ENCODE results near the gene MRPL52. TPM values are rescaled to one million over a fixed set of nuclear protein-coding genes. Genes with fewer than 3 reads are reported as not detected.
A peak's percentile ranks its signal among the peaks of the same experiment; 100 is the strongest.
"Not testable (repeated sequence)": the region's sequence is repeated elsewhere in the genome, so short reads cannot be mapped to it uniquely, and the experiment has no call there.

The MRPL52 gene
- total RNA-seq, 1 donor: 82.5 TPM

DNA sequence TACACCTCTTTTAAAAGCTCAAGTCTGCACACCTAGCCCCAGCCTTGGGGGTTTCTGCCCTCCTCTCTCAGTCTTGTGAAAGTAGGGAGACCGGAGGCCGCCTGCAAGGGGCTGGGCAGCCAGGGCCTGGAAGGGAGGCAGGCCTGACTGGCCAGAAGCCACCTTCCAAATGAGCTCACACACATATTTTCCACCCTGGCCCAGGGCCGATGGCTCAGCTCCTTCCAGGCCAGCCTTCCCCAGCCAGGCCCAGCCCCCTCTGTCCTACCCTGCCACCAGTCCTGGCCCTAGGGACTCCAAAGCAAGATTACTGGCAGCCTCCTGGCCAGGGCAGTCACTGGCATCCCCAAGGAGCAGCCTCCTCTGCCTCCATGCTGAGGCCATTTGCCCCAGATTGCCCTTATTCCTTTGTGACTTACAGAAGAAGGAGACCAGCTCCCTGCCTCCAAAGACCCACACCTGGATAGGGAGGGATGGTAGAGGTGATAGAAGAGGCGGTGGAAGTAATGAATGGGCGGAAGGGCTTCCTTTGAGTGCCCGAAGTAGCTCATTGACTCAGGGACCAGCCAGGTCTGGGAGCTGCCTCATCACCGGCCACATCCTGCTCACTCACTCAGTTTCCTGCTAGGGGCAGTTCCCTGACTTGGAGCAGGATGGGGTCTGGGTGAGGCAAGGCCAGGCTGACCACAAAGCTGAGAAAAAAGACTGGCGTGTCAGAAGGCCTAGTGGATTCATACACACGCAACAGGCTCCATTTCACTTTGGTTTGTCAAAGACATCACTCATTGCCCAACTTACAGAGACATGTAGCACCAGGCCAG is 21.5 kb downstream of the MRPL52 start:
- peak; percentile 90 for DNase-seq (ENCODE audit: low read depth)
- TF ChIP-seq, protein P1, sequence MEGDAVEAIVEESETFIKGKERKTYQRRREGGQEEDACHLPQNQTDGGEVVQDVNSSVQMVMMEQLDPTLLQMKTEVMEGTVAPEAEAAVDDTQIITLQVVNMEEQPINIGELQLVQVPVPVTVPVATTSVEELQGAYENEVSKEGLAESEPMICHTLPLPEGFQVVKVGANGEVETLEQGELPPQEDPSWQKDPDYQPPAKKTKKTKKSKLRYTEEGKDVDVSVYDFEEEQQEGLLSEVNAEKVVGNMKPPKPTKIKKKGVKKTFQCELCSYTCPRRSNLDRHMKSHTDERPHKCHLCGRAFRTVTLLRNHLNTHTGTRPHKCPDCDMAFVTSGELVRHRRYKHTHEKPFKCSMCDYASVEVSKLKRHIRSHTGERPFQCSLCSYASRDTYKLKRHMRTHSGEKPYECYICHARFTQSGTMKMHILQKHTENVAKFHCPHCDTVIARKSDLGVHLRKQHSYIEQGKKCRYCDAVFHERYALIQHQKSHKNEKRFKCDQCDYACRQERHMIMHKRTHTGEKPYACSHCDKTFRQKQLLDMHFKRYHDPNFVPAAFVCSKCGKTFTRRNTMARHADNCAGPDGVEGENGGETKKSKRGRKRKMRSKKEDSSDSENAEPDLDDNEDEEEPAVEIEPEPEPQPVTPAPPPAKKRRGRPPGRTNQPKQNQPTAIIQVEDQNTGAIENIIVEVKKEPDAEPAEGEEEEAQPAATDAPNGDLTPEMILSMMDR (IDR thresholded peaks at IDR 0.05; ENCODE audit: insufficient read depth, low read depth, low read length): no peak
- no peak overlapping the region for H3K4me3 ChIP-seq (ENCODE audit: low read depth, low read length)

DNA sequence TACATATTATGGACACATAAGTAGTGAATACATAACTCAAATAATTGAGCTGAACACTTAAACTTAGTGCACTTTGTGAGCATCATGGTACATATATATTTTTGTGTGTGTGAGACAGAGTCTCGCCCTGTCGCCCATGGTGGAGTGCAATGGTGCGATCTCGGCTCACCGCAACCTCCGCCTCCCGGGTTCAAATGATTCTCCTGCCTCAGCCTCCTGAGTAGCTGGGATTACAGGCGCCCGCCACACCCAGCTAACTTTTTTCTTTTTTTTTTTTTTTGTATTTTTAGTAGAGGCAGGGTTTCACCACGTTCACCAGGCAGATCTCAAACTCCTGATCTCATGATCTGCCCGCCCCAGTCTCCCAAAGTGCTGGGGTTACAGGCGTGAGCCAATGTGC is 22.5 kb downstream of the MRPL52 start:
- DNase-seq (ENCODE audit: low read depth); H3K4me3 ChIP-seq (ENCODE audit: low read depth, low read length): not testable (repeated sequence)

DNA sequence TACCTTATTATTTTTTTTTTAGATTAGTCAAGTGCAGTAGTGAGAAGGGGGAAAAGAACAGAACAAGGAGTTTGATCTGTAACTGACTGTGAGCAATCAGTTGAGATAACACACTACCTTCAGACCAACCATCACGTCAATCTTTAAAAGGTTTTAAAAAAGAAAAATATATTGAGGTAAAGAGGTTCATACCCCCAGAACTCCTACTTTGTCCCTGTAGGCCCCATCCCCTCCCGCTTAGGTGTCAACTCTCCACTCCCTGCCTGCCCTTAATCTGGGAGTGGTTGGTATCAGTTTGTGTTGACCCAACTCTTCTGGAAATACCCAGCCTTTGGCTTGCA is 22.9 kb downstream of the MRPL52 start:
- TF ChIP-seq, protein P1 (IDR thresholded peaks at IDR 0.05; ENCODE audit: insufficient read depth, low read depth, low read length): no peak
- H3K4me3 ChIP-seq (ENCODE audit: low read depth, low read length): no peak overlapping the region
- DNase-seq (ENCODE audit: low read depth): no peak

DNA sequence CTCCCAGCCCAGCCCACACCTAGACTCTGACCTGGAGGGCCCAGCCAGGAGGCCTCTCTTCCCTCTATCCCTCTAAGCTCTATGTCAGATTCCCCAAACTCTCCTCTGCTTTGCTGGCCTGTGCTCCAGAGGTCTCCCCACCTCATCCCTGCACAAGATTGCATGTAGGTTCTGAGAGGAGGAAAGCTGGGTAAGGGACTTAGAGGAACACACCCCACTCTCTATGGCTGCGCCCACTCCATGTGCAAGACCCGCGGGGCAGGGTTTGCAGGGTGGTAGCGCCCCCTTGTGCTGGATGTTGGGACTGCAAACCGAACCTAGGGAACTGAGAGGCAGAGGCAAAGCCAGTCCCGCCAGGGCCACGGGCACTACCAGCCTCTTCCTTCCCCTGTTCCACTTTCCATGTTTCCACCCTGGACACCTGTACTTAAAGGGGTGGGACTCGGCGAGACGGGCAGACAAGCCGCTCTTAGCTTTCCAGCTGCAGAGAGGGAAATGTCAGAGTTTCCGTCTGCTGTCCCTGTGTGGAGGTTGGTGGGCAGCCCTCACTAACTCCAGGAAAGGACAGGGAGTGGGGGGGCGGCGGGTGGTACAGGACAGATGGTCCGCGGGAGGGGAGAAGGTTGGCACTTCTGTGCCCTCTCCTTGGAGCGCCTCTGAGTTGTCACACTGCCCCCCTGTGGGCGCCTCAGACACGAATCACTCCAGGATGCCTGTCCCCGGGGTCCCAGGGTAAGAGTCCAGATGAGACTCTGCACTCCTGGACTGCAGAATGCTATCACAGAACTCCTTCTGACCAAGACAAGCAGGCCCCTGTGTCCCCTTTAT is 23.5 kb downstream of the MRPL52 start:
- TF ChIP-seq, protein P1 (IDR thresholded peaks at IDR 0.05; ENCODE audit: insufficient read depth, low read depth, low read length): peak; percentile 90
- DNase-seq (ENCODE audit: low read depth): peak; percentile 87
- H3K4me3 ChIP-seq (ENCODE audit: low read depth, low read length): peak overlapping the region; percentile 64

DNA sequence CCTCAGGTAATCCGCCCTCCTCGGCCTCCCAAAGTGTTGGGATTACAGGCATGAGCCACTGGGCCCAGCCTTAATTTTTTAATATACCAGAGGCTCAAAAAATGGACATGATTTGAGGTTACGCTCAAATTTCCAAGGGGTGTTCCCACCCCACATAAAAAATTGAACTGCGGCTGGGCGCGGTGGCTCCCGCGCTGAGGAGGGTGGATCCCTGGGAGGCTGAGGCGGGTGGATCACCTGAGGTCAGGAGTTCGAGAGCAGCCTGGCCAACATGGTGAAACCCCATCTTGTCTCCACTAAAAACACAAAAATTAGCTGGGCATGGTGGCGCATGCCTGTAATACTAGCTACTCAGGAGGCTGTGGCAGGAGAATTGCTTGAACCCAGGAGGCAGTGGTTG is 24.6 kb downstream of the MRPL52 start:
- not testable (repeated sequence) for H3K4me3 ChIP-seq (ENCODE audit: low read depth, low read length); DNase-seq (ENCODE audit: low read depth)

DNA sequence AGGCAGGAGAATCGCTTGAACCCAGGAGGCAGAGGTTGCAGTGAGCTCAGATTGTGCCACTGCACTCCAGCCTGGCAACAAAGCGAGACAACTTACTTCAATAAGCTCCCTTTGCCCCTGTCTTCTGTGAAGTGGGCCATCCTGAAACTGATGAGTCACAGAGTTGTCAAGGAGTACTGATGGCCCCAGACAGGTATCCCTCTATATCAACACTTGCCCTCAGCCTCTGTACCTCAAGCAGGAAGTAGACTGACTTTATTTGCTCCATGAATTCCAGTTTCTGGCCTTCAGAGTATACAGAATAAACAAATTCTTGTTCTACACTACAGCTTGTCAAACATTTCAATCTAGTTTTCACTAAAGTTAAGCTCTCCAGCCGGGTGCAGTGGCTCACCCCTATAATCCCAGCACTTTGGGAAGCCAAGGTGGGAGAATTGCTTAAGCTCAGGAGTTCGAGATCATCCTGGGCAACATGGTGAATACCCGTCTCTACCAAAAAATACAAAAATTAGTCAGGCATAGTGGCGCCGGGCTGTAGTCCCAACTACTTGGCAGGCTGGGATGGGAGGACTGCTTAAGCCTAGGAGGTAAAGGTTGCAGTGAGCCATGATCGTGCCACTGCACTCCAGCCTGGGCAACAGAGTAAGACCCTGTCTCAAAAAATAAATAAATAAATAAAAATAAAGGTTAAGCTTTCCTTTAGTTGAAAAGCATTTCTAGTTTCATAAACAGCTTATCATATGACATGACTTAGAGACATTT is 25.5 kb downstream of the MRPL52 start:
- TF ChIP-seq, protein P1 (IDR thresholded peaks at IDR 0.05; ENCODE audit: insufficient read depth, low read depth, low read length): no peak

DNA sequence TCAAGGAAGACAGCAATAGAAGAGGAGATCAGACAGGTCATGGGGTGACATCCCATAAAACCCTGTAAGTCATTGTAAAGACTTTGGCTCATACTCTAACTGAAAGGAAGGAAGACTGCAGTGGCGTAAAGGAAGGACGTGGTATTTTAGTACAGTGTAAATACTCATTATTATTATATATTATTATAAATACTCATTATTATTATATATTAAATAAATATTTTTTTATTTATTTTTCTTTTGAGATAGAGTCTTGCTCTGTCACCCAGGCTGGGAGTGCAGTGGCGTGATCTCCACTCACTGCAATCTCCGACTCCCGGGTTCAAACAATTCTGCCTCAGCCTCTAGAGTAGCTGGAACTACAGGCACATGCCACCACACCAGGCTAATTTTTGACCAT is 26.7 kb downstream of the MRPL52 start:
- DNase-seq (ENCODE audit: low read depth): no peak
- TF ChIP-seq, protein P1 (IDR thresholded peaks at IDR 0.05; ENCODE audit: insufficient read depth, low read depth, low read length): no peak
- no peak overlapping the region for H3K4me3 ChIP-seq (ENCODE audit: low read depth, low read length)

More for the DNA sequence above, 25.5 kb downstream of the MRPL52 start:
- DNase-seq (ENCODE audit: low read depth): no peak
- H3K4me3 ChIP-seq (ENCODE audit: low read depth, low read length): no peak overlapping the region

DNA sequence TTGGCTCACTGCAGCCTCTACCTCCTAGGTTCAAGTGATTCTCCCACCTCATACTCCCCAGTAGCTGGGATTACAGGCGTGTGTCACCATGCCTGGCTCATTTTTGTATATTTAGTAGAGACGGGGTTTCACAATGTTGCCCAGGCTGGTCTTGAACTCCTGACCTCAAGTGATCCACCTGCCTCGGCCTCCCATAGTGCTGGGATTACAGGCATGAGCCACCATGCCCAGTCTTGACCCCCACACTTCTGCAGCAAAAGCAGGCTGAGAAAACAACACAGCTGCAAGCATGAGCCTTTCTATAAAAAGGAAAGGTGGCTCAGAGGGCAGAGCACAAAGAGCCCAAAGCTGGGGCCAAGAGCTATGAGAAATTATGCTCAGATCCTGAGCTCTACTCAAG is 30.7 kb downstream of the MRPL52 start:
- not testable (repeated sequence) for DNase-seq (ENCODE audit: low read depth)

More for the DNA sequence above, 30.7 kb downstream of the MRPL52 start:
- H3K4me3 ChIP-seq (ENCODE audit: low read depth, low read length): not testable (repeated sequence)
